ENCODE results near the gene CHRM5. TPM values are rescaled to one million over a fixed set of nuclear protein-coding genes. Genes with fewer than 3 reads are reported as not detected.

Gene CHRM5
- total and polyA plus RNA-seq, 2 donors (not counting 3 experiments of a cell fraction or from before 2014, with no cell fraction given) = 0.03 TPM; not detected in 1

GRCh38 chr15:33960549-33960935, 7.8 kb upstream of the CHRM5 start:
- Histone ChIP-seq H3K4me1 (ENCODE audit: control insufficient read depth, extremely low read depth, insufficient read depth, low read length) (no peaks in the 10 kb centered on the region), H3K9ac (replicated peaks; ENCODE audit: extremely low read depth, insufficient read depth, low read length) (no peak overlapping the region), H3K36me3 (ENCODE audit: control insufficient read depth in 2 of 2, extremely low read depth in 1 of 2, insufficient read depth in 2 of 2, low read length in 2 of 2) (no peaks in the 10 kb centered on the region), H3K9me3 (replicated peaks; ENCODE audit: control insufficient read depth, insufficient read depth, low read length) (no peaks in the 10 kb centered on the region), H3K4me3 (replicated peaks in 1 of 3; ENCODE audit: insufficient read depth in 1 of 3, low read depth in 1 of 3, low read length in 3 of 3) (no peak overlapping the region), H3K4me2 (ENCODE audit: insufficient read depth, low read length) (no peak overlapping the region), H4K20me1 (replicated peaks; ENCODE audit: control insufficient read depth, extremely low read depth, insufficient read depth, low read length) (peaks cover 2% of the 10 kb centered on the region), H3K79me2 (ENCODE audit: control insufficient read depth, insufficient read depth, low read length) (no peaks in the 10 kb centered on the region), H2AFZ (ENCODE audit: low read depth, low read length) (no peak overlapping the region), H3K9me1 (replicated peaks; ENCODE audit: control insufficient read depth, extremely low read depth, insufficient read depth, low read length) (no peaks in the 10 kb centered on the region), H3K27me3 (ENCODE audit: control insufficient read depth in 2 of 2, insufficient read depth in 2 of 2, low read length in 2 of 2) (no peaks in the 10 kb centered on the region), H3K27ac (ENCODE audit: insufficient read depth, low read depth, low read length) (no peak overlapping the region)
- no peak for FAIRE-seq
- no peak for DNase-seq (ENCODE audit: low read depth, low spot score)
- BruUV-seq (replicated peaks) = no TSS peak
- dilution Hi-C loops (cut with MboI; ENCODE audit: extremely low pct_ligation_motif_present, low sequenced_read_pairs) = no loop called here
- intact Hi-C loops (cut with micrococcal nuclease) = loop anchor here (10.0 kb wide), 2 partner anchors 196 to 726 kb away; no protein-coding TSS in a partner anchor
- POLR2A ChIA-PET = no interaction called here
- TF ChIP-seq CTCF (IDR thresholded peaks at IDR 0.05; ENCODE audit: extremely low read depth in 1 of 2, insufficient read depth in 1 of 2, low read depth in 1 of 2, low read length in 2 of 2) = no peak
- no peak for TF ChIP-seq GATA2 (IDR thresholded peaks at IDR 0.05; ENCODE audit: insufficient read depth, insufficient read length, low read depth, low read length)
- TF ChIP-seq FOS (IDR thresholded peaks at IDR 0.05; ENCODE audit: borderline replicate concordance, insufficient read depth, low read length) = no peak
- TF ChIP-seq POLR2AphosphoS5 (IDR thresholded peaks at IDR 0.05; ENCODE audit: insufficient read depth, low read depth, low read length) = no peak
- TF ChIP-seq MAX (IDR thresholded peaks at IDR 0.05; ENCODE audit: insufficient read depth, insufficient read length) = no peak
- no peak for TF ChIP-seq POLR2A (IDR thresholded peaks at IDR 0.05; ENCODE audit: low read depth, low read length)
- no peak for TF ChIP-seq JUN (IDR thresholded peaks at IDR 0.05; ENCODE audit: borderline replicate concordance, insufficient read depth, insufficient read length, low read depth)
- no peak for TF ChIP-seq MYC (IDR thresholded peaks at IDR 0.05; ENCODE audit: low read depth, low read length)
- TF ChIP-seq EZH2 (IDR thresholded peaks at IDR 0.05; ENCODE audit: borderline replicate concordance, low read depth, low read length, severe bottlenecking) = no peak
- CTCF ChIA-PET = interaction anchor here (1.0 to 1.9 kb wide), 2 partner anchors 9 to 668 kb away, joined by 4 to 5 read pairs; no protein-coding TSS in a partner anchor

Data from endothelial cell of umbilical vein (primary cell).